NCI-H526 treated with DMSO at 0.1 percent for 48 hours (cell line): Measurements from ENCODE around the gene TMTC3.

Experiments
- DNase-seq: peaks from one replicate; lab custom pipeline; 2025; lab: John Stamatoyannopoulos, UW

TMTC3 gene

DNA sequence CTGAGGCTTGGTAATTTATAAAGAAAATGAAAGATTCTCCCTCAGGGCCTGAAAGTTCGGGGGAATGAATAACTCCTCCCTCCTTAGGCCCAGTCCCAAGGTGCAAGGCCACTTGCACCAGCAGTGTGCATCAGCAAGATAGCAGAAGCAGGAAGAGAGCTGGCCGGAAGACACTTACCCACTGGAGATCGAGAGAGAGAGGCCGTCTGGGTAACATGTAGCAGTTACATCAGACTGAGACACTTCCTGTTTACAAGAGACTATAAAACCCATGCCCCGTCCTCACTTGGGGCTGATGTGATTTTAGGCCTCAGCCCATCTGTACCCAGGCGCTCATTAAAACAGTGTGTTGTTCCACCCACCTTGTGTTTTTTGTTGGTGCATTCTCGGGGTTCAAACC lies 85.2 kb downstream of the TMTC3 start:
- DNase-seq, result no peak

DNA sequence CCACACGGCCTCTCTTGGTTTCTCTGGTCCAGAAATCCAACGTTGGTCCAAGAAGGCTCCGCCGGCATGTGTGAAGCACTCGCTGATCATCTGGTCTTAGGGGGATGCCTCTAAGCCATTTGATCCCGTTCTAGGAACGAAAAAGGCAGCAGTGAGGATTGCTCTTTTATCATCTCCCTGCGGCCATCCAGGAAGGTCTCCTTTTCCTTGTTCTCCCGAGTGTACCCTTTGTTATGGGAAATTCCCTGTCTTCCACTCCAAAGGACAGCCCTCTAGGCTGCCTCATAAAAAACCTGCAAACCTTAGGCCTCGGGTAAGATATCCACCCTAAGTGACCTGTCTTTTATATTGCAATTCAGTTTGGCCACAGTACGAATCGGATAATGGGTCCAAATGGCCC lies 85.8 kb downstream of the TMTC3 start:
- DNase-seq, result no peak

DNA sequence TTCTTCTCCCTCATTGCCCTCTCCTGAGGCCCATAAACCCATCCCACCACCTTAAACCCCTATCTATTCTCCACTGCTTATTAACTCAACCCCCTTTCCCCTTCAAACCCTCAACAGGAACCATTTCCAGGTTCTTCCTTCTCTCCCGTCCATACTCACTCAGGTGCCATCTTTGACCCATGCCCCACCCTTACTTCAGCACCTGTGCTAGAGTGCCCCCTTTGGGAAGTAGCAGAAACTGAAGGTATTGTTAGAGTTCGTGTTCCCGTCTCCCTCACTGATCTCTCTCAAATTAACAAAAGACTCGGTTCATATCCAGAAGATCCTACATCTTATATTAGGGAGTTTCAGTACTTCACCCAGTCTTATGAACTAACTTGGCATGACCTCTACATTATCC lies 86.6 kb downstream of the TMTC3 start:
- DNase-seq, result no peak

DNA sequence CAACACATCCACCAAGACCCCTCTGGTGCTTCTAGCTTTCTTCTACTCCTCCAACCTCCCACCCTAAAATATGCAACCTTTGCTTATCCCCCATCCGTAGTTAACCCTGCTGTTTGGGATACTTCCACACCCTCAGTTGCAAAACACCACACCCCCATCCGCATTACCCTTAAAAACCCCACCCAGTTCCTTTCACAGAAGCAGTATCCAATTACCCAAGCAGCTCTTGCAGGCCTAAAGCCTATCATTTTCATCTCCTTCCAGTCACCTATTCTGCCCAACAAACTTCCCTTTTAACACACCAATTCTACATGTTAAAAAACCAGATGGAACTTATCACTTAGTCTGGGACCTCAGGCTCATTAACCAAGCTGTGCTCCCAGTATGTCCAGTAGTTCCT lies 88.2 kb downstream of the TMTC3 start:
- DNase-seq, result no peak

DNA sequence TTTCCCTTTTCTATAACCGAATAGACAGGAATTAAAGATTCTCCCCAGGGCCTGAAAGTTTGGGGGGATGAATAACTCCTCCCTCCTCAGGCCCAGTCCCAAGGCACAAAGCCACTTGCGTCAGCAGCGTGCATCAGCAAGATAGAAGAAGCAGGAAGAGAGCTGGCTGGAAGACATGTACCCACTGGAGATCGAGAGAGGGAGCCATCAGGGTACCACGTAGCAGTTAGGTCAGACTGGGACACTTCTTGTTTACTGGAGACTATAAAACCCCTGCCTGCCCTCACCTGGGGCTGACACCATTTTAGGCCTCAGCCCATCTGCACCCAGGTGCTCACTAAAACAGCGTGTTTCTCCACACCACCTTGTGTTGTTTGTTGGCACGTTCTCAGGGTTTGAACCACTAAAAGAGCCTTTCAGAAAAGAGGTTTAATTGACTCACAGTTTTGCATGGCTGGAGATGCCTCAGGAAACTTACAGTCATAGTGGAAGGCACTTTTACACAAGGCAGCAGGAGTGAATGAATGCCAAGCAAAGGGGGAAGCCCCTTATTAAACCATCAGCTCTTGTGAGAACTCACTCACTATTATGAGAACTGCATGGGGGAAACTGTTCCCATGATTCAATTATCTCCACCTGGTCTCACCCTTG lies 93.2 kb downstream of the TMTC3 start:
- DNase-seq, result no peak

DNA sequence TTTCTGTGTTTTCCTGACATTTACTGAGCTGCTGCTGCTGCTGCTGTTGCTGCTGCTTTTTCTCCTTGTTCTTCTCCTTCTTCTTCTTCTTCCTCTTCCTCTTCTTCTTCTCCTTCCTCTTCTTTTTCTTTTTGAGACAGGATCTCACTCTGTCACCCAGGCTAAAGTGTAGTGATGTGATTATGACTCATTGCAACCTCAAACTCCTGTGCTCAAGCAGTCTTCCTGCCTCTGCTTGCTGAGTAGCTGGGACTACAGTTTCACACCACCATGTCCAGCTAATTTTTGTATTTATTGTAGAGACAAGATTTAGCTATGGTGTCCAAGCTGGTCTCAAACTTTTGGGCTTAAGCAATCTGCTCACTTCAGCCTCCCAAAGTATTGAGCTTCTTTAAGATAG lies 95.8 kb downstream of the TMTC3 start:
- DNase-seq, result no peak

DNA sequence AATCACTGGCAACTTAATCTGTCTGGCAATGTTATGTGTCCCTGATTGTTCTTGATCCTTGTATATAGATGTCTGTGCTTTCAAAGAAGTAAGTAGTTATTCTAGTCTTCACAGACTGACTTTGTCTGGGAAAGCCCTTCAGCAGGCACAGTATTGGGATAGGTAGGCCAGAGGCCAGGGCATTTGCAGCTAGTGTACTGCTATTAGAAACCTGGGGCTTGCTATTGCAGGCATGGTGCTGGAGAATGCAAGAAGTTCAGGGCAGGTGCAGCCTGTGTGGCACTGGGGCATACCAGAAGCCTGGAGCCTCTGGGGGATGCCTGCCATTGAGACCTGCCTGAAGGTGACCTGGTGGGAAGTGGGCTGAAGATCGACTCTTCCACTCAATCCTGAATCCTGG lies 96.3 kb downstream of the TMTC3 start:
- DNase-seq, result no peak

DNA sequence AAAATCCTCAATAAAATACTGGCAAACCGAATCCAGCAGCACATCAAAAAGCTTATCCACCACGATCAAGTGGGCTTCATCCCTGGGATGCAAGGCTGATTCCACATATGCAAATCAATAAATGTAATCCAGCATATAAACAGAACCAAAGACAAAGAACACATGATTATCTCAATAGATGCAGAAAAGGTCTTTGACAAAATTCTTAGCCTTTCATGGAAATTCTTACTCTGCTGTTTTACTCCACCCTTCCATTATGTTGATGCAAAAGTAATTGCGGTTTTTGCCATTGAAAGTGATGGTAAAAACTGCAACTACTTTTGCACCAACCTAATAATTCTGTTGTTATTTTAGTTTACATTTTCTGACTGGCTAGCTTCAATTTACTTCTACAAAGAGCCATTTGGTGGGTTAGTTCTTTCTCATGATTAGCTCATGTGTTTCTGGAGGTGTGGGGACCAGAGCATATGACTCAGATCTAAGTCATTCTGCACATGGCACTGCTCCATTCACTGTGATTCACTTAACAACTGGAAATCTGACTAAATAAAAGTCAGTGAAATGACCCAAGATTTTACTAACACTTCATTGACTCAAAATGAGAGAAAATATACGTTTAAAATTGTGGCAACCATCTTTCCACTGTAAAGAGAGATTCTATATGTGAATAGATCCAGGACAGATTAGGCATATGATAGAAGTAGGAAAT lies 99.9 kb downstream of the TMTC3 start:
- no peak for DNase-seq

DNA sequence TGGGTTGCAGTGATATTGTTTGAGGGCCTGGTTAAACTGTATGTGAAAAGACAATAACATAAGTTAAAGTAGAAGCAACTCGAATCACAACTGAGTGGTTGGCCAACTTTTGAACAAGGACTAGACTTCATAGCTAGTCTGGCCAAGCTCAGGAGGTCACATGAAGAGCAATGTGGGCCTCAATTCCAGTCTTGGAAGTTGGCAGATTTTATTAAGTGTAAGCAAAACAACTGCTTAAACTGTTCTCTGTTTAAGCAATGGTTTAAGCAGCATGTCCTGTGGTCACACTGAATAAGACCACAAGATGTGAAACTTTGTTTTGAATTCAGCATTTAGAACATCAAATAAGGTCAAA lies 100.4 kb downstream of the TMTC3 start:
- DNase-seq, result no peak

DNA sequence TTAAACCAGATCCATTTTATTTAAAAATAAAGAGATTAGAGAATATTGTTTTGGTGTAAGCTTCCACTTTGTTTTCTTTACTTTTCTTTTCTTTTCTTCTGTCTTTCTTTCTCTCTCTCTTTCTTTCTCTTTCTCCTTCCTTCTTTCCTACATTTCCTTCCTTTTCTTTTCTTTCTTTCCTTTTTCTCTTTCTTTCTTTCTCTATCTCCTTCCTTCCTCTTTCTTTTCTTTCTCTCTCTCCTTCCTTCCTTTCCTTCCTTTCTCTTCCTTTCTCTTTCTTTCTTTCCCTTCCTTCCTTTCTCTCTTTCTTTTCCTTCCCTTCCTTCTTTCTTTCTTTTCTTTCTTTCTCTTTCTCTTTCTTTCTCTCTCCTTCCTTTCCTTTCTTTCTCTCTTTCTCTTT lies 100.8 kb downstream of the TMTC3 start:
- DNase-seq, result no peak

DNA sequence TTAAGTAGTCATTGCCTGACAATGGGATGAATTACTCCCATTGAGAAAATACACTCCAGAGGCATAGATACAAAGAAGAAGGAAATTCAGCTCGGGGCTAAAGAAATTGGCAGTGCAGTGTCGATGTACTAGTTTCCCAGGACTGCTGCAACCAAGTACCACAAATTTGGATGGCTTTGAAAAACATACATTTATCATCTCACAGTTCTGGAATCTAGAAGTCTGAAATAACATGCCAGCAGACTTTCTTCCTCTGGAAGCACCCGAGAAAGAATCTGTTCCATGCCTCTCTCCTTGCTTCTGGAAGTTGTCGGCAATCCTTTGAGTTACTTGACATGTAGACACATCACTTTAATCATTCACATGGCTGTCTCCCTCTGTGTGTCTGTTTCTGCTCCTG lies 101.9 kb downstream of the TMTC3 start:
- DNase-seq, result no peak

DNA sequence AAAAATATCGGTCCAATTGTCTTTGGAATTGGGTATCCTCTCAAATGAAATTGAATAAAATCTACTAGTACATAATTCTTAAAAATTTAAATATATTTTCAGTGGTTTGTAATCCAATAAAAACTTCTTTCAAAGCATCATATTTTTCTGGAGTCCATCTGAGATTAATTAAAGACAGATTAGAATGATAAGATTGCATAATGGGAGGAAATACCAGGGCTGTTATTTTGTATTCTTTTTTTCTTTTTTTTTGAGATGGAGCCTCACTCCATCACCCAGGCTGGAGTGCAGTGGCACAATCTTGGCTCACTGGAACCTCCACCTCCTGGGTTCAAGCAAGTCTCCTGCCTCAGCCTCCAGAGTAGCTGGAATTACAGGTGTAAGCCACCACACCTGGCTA lies 103.8 kb downstream of the TMTC3 start:
- no peak for DNase-seq

DNA sequence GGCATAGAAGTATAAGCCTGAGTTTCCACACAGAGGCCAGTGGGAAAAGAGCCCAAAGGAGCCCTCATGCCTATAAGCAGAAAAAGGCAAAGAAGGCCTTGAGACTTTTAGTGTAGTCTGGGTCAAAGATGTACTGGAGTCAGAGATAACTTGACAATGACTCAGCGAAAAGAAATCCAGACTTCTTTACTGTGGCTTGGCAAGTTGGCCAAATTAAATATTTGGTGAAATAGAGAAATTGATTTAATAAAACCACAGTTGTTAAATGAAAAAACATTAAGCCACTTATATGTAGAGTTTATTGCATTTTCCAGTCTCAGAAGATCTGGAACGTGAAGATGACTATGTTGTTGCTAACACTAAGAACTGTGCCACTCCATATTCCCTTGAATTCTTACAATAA lies 105.1 kb downstream of the TMTC3 start:
- no peak for DNase-seq

DNA sequence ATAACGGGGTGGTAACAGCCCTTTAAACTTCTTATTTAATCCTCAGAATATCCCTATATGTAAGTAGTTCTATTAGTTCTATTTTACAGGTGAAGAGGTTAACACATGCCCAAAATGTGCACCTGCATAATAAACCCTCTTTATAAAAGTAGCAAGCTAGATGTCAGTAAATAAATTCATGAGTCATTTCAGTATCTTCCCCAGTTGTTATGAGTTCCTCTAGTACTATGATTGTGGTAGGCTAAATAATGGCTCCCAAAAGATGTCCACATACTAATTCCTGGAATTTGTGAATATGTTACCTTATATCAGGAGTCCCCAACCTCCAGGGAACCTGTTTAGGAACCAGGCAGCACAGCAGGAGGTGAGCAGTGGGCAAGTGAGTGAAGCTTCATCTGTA lies 106.5 kb downstream of the TMTC3 start:
- DNase-seq, result no peak
